ENCODE data around the gene ASF1B.

GRCh38 chr19:14175351-14175792 lies 39.0 kb upstream of the ASF1B start:
- no peak for TF ChIP-seq CTCF (IDR thresholded peaks at IDR 0.05; ENCODE audit: low read length)
- no peak for TF ChIP-seq EZH2 (optimal IDR thresholded peaks at IDR 0.05; ENCODE audit: low read depth, low read length)

Measured in MM.1S (cell line).